Urinary bladder (tissue), 2 donors: ENCODE data around the gene HOXC5. TPM values are rescaled to one million over a fixed set of nuclear protein-coding genes. Genes with fewer than 3 reads are reported as not detected.

ENCODE experiments used
- polyA plus RNA-seq: library from polyadenylated mRNA; stranded (reverse); fragments of 200-250 nt; gene quantifications from one replicate; pipeline ENCODE4 v1.2.3, GENCODE V29; 2013
- small RNA-seq: library from RNA; depleted of rRNA; stranded (forward); fragments of <200 nt; gene quantifications from one replicate; pipeline ENCODE3, GENCODE V24; 2014
- total RNA-seq: library from RNA; depleted of rRNA; stranded (reverse); fragments of >200 nt; gene quantifications from one replicate; pipeline ENCODE4 v1.2.3, GENCODE V29; 2014
- donor health status: healthy.

Gene HOXC5
- total and polyA plus RNA-seq, 2 donors = 0.11 to 0.42 TPM

Small RNAs within 50 kb of the gene (small RNA-seq; reads per million reads assigned to genes)
- gene HOXC5 (not detected), gene MIR196A2 (61.4 reads per million, percentile 97 among the genes with 10 or more reads in this experiment), gene MIR615 (9.6 reads per million, percentile 94 among the genes with 10 or more reads in this experiment)

Other genes starting within 250 kb of the HOXC5 start
- not detected for gene HOXC13, start 94.2 kb upstream of the HOXC5 start, total RNA-seq
- gene HOXC13, start 94.2 kb upstream of the HOXC5 start, polyA plus RNA-seq = 0.19 TPM
- gene HOXC12, start 78.1 kb upstream of the HOXC5 start, total RNA-seq = not detected
- gene HOXC12, start 78.1 kb upstream of the HOXC5 start, polyA plus RNA-seq = 0.04 TPM
- gene HOXC11, start 59.9 kb upstream of the HOXC5 start, total RNA-seq = 1.5 TPM
- 1.3 TPM for gene HOXC11, start 59.9 kb upstream of the HOXC5 start, polyA plus RNA-seq
- gene HOTAIR, start 58.1 kb upstream of the HOXC5 start, total RNA-seq = 1.1 TPM
- 6.3 TPM for gene HOTAIR, start 58.1 kb upstream of the HOXC5 start, polyA plus RNA-seq
- gene HOXC10, start 47.9 kb upstream of the HOXC5 start, total RNA-seq = 1.6 TPM
- gene HOXC10, start 47.9 kb upstream of the HOXC5 start, polyA plus RNA-seq = 2.8 TPM
- 1.8 TPM for gene HOXC9, start 32.9 kb upstream of the HOXC5 start, total RNA-seq
- 0.73 TPM for gene HOXC9, start 32.9 kb upstream of the HOXC5 start, polyA plus RNA-seq
- gene HOXC8, start 24.1 kb upstream of the HOXC5 start, total RNA-seq = 0.16 TPM
- gene HOXC8, start 24.1 kb upstream of the HOXC5 start, polyA plus RNA-seq = 0.33 TPM
- gene HOXC6, start 4.6 kb upstream of the HOXC5 start, total RNA-seq = 1.5 TPM
- 0.72 TPM for gene HOXC6, start 4.6 kb upstream of the HOXC5 start, polyA plus RNA-seq
- gene HOXC4, start 20.8 kb downstream of the HOXC5 start, total RNA-seq = 1.6 TPM
- gene HOXC4, start 20.8 kb downstream of the HOXC5 start, polyA plus RNA-seq = 0.58 TPM
- gene SMUG1, start 155.9 kb downstream of the HOXC5 start, total RNA-seq = 23.8 TPM
- 21.4 TPM for gene SMUG1, start 155.9 kb downstream of the HOXC5 start, polyA plus RNA-seq
- gene CBX5, start 247.1 kb downstream of the HOXC5 start, total RNA-seq = 83.2 TPM
- gene CBX5, start 247.1 kb downstream of the HOXC5 start, polyA plus RNA-seq = 8.9 TPM
- gene HNRNPA1, start 247.7 kb downstream of the HOXC5 start, total RNA-seq = 375 TPM
- 1,101 TPM for gene HNRNPA1, start 247.7 kb downstream of the HOXC5 start, polyA plus RNA-seq